IPS-NIHi11 (cell line): Measurements from ENCODE around the gene CSMD2.

Experiments
- DNase-seq: peaks from one replicate; pipeline ENCODE4 v3.0.0; 2012; ENCODE audit warnings: mixed read lengths, low spot score

Gene CSMD2

GRCh38 chr1:34155860-34156259 is 9.2 kb downstream of the CSMD2 start:
- DNase-seq = no peak

- DNase-seq = no peak
Measured at GRCh38 chr1:34153246-34153645, 11.8 kb downstream of the CSMD2 start.

GRCh38 chr1:34149501-34149900 is 15.5 kb downstream of the CSMD2 start:
- DNase-seq = peak; percentile 28

GRCh38 chr1:34147301-34147700 is 17.7 kb downstream of the CSMD2 start:
- no peak for DNase-seq

- DNase-seq = no peak
Measured at GRCh38 chr1:34144766-34145165, 20.3 kb downstream of the CSMD2 start.

GRCh38 chr1:34143975-34144374 is 21.1 kb downstream of the CSMD2 start:
- no peak for DNase-seq

GRCh38 chr1:34140011-34140676 is 24.9 kb downstream of the CSMD2 start:
- no peak for DNase-seq

- DNase-seq = no peak
Measured at GRCh38 chr1:34137411-34137810, 27.6 kb downstream of the CSMD2 start.

- no peak for DNase-seq
Measured at GRCh38 chr1:34132161-34132420, 32.9 kb downstream of the CSMD2 start.

- no peak for DNase-seq
Measured at GRCh38 chr1:34131396-34132160, 33.5 kb downstream of the CSMD2 start.

- DNase-seq = no peak
Measured at GRCh38 chr1:34130306-34130705, 34.7 kb downstream of the CSMD2 start.

GRCh38 chr1:34129630-34130029 is 35.4 kb downstream of the CSMD2 start:
- DNase-seq = no peak

GRCh38 chr1:34128186-34128889 is 36.7 kb downstream of the CSMD2 start:
- no peak for DNase-seq

- DNase-seq = no peak
Measured at GRCh38 chr1:34127006-34128000, 37.7 kb downstream of the CSMD2 start.

- DNase-seq = no peak
Measured at GRCh38 chr1:34126486-34126885, 38.5 kb downstream of the CSMD2 start.

- DNase-seq = no peak
Measured at GRCh38 chr1:34125721-34126380, 39.2 kb downstream of the CSMD2 start.

- no peak for DNase-seq
Measured at GRCh38 chr1:34122080-34122932, 42.7 kb downstream of the CSMD2 start.

GRCh38 chr1:34115233-34115632 is 49.8 kb downstream of the CSMD2 start:
- DNase-seq = no peak

GRCh38 chr1:34113887-34114286 is 51.1 kb downstream of the CSMD2 start:
- DNase-seq = peak; percentile 32

- peak; percentile 28 for DNase-seq
Measured at GRCh38 chr1:34113362-34113761, 51.7 kb downstream of the CSMD2 start.

- DNase-seq = no peak
Measured at GRCh38 chr1:34108711-34109110, 56.3 kb downstream of the CSMD2 start.
